ENCODE data around the gene ECI2.

The ECI2 gene

DNA sequence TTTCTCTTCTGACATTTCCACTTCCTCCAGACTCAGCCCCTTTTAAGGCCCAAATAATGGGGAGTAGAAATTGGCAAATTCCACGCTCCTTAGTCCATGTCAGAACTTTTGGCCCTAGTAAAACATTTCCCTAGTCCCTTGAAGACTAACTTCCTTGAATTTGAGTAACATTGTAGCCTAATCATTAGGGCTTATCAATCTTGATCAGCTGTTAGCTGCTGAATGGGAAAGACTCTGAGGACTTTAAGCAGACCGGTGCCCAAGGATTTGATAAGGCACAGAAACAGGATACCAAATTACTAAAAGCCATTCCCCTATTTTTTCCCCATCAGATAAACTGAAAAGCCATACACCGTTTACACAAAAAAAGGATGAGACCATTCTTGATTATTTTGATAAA lies 37.0 kb upstream of the ECI2 start:
- DNase-seq (ENCODE audit: low read depth), result no peak
- TF ChIP-seq, protein P1, sequence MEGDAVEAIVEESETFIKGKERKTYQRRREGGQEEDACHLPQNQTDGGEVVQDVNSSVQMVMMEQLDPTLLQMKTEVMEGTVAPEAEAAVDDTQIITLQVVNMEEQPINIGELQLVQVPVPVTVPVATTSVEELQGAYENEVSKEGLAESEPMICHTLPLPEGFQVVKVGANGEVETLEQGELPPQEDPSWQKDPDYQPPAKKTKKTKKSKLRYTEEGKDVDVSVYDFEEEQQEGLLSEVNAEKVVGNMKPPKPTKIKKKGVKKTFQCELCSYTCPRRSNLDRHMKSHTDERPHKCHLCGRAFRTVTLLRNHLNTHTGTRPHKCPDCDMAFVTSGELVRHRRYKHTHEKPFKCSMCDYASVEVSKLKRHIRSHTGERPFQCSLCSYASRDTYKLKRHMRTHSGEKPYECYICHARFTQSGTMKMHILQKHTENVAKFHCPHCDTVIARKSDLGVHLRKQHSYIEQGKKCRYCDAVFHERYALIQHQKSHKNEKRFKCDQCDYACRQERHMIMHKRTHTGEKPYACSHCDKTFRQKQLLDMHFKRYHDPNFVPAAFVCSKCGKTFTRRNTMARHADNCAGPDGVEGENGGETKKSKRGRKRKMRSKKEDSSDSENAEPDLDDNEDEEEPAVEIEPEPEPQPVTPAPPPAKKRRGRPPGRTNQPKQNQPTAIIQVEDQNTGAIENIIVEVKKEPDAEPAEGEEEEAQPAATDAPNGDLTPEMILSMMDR (IDR thresholded peaks at IDR 0.05; ENCODE audit: insufficient read depth, low read depth, low read length, missing control alignments), result no peak
- H3K4me3 ChIP-seq (ENCODE audit: low read depth, low read length), result no peak overlapping the region

DNA sequence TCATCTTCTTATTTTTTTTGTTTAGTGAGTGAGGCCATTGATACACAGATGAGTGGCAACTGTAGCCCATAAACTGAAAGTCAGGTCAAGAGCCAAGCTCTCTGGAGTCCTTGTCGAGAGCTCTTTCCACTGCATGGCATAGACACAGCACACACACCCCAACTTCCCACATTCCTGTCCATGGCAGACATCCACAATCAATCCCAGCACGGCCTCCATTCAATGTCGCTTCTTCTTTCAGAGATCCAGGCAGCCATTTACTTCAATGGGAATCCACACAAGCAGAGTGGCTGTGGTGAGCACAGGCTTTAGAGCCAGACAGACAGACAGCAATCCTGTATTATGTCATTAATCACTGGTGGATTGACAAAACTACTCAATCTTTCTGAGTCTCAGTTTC lies 34.9 kb upstream of the ECI2 start:
- TF ChIP-seq, protein P1 (IDR thresholded peaks at IDR 0.05; ENCODE audit: insufficient read depth, low read depth, low read length, missing control alignments), result no peak
- H3K4me3 ChIP-seq (ENCODE audit: low read depth, low read length), result no peak overlapping the region
- no peak for DNase-seq (ENCODE audit: low read depth)

DNA sequence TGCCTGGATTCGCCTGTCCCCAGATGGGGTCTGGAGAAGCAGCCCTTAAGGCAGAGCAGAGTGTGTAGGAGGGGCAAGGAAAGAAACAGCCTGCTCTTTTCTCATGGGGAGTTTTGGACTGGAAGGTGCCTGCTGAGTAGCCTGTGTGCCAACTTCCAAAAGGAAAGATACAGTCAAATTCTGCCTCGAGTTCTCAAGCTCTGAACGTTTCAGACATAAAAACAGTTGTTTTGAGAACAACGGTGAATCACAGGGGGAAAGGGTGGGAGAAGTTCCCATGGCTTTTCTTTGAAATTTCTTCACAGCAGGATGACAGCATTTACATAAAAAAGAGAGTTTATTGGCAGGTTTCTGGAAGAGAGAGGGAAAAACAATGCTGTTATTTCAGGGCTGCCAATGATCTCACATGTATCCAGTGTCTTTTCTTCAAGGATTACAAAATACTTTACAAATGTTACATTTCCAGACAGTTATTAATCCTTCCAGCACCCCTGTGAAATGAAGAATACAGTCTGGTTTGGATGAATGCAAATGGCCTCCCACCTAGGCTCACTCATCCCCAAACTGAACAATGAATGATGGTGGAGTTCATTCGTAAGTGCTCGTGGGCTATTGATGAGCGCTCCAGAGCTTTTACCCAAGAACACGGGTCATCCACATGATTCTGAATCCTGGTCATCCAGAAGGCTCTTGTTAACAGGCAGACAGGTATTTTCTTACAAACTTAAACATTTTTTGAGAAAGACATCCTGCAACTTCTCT lies 33.8 kb upstream of the ECI2 start:
- DNase-seq (ENCODE audit: low read depth), result no peak
- TF ChIP-seq, protein P1 (IDR thresholded peaks at IDR 0.05; ENCODE audit: insufficient read depth, low read depth, low read length, missing control alignments), result no peak
- H3K4me3 ChIP-seq (ENCODE audit: low read depth, low read length), result no peak overlapping the region

DNA sequence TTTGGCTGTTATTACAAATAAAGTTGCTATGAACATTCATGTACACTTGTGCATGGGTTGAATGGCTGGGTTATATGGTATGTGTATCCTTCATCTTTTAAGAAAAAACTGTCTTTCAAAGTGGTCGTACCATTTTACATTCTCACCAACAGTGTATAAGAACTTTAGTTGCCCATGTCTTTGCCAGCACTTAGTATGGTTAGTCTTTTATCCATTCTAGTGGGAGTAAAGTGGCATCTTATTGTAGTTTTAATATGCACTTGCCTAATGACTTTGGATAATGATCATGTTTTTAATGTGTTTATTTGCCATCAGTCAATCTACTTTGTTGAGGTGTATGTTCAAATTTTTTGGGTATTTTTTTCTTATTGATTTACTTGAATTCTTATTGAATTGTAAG lies 32.5 kb upstream of the ECI2 start:
- TF ChIP-seq, protein P1 (IDR thresholded peaks at IDR 0.05; ENCODE audit: insufficient read depth, low read depth, low read length, missing control alignments), result no peak
- H3K4me3 ChIP-seq (ENCODE audit: low read depth, low read length), result no peak overlapping the region
- DNase-seq (ENCODE audit: low read depth), result no peak

DNA sequence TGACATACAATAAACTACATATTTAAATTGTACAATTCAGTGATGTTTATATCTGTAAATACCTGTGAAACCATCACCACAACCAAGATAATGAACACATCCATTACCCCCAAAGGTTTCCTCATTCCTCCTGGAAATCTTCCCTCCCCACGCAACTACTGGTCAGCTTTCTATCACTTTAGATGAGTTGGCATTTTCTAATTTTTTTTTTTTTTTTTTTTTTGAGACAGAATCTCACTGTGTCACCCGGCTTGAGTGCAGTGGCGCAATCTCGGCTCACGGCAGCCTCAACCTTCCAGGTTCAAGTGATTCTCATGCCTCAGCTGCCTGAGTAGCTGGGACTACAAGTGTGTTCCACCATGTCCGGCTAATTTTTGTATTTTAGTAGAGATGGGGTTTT lies 31.7 kb upstream of the ECI2 start:
- TF ChIP-seq, protein P1 (IDR thresholded peaks at IDR 0.05; ENCODE audit: insufficient read depth, low read depth, low read length, missing control alignments), result no peak
- no peak for DNase-seq (ENCODE audit: low read depth)
- H3K4me3 ChIP-seq (ENCODE audit: low read depth, low read length), result no peak overlapping the region

DNA sequence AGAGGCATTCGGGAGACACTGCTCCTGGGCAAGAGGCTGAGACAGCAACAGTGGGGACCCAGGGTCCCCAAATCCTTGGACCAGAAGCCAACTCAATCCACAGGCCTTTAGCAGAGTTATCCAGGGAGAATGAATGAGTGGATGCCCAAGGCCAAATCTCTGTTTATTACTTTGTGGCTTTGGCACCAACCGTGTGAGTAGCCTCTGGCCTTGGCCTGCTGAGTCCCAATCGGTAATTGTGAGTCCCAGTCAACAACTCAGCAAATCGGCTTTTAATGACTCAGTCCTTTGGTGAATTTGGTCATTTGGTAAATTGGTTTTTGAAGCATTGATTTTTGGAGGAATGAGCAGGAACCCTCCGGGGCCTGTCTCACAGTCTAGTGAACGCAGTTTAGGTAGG lies 29.1 kb upstream of the ECI2 start:
- no peak overlapping the region for H3K4me3 ChIP-seq (ENCODE audit: low read depth, low read length)
- TF ChIP-seq, protein P1 (IDR thresholded peaks at IDR 0.05; ENCODE audit: insufficient read depth, low read depth, low read length, missing control alignments), result no peak
- no peak for DNase-seq (ENCODE audit: low read depth)

DNA sequence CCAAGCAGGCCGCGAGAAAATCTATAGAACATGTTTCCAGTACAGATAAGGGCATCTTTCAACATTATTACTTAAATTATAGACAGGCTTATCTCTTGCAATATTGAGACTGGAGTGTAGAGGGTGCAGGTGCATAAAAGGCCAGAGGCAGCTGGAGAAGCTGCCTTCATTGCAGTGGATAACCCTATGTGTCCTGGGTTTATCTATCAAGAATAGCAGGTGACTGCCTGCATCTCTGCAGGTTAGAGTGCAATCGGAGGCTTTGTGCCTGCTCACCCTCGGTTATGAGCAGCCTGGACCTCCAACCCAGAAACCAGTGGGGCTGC lies 28.7 kb upstream of the ECI2 start:
- H3K4me3 ChIP-seq (ENCODE audit: low read depth, low read length), result no peak overlapping the region
- TF ChIP-seq, protein P1 (IDR thresholded peaks at IDR 0.05; ENCODE audit: insufficient read depth, low read depth, low read length, missing control alignments), result no peak
- DNase-seq (ENCODE audit: low read depth), result no peak
